Measurements from ENCODE around the gene GASK1A. TPM values are rescaled to one million over a fixed set of nuclear protein-coding genes. Genes with fewer than 3 reads are reported as not detected.

The GASK1A gene
- total RNA-seq, 1 experiment from 2014 or later: 0.18 TPM

GRCh38 chr3:43086460-43087165 is 107.5 kb downstream of the GASK1A start:
- no peak for DNase-seq (ENCODE audit: low spot score)

- DNase-seq (ENCODE audit: low spot score): peak; percentile 6
Observed at GRCh38 chr3:43087249-43087776, 108.2 kb downstream of the GASK1A start.

GRCh38 chr3:43089081-43089480 is 110.0 kb downstream of the GASK1A start:
- no peak for DNase-seq (ENCODE audit: low spot score)

GRCh38 chr3:43090238-43090637 is 111.1 kb downstream of the GASK1A start:
- no peak for DNase-seq (ENCODE audit: low spot score)

GRCh38 chr3:43091481-43091880 is 112.4 kb downstream of the GASK1A start:
- no peak for DNase-seq (ENCODE audit: low spot score)

DNA sequence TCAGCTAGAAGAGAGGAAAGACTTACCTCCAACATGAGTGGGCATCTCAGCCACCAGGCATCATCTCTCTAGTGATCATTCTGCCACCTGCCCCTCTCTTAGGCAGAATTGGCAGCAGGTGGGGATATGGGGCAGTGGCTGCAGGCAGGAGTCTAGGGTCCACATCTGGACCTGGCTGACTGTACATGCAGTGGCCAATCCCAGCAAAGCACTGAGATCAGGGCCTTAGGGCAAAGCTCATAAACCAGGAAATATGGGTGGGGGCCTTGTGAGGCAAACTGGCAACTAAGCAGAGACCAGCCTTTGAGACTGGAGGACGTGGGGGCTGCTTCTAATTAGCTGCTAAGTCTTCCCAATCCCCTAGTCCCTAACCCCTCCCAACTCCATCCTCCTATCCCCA is 113.9 kb downstream of the GASK1A start:
- no peak for DNase-seq (ENCODE audit: low spot score)

- DNase-seq (ENCODE audit: low spot score): no peak
Observed at GRCh38 chr3:43093974-43094373, 114.9 kb downstream of the GASK1A start.

GRCh38 chr3:43094381-43094780 is 115.3 kb downstream of the GASK1A start:
- no peak for DNase-seq (ENCODE audit: low spot score)

GRCh38 chr3:43094851-43095250 is 115.7 kb downstream of the GASK1A start:
- no peak for DNase-seq (ENCODE audit: low spot score)

GRCh38 chr3:43095370-43095769 is 116.3 kb downstream of the GASK1A start:
- no peak for DNase-seq (ENCODE audit: low spot score)

GRCh38 chr3:43096761-43097160 is 117.7 kb downstream of the GASK1A start:
- DNase-seq (ENCODE audit: low spot score): no peak

DNA sequence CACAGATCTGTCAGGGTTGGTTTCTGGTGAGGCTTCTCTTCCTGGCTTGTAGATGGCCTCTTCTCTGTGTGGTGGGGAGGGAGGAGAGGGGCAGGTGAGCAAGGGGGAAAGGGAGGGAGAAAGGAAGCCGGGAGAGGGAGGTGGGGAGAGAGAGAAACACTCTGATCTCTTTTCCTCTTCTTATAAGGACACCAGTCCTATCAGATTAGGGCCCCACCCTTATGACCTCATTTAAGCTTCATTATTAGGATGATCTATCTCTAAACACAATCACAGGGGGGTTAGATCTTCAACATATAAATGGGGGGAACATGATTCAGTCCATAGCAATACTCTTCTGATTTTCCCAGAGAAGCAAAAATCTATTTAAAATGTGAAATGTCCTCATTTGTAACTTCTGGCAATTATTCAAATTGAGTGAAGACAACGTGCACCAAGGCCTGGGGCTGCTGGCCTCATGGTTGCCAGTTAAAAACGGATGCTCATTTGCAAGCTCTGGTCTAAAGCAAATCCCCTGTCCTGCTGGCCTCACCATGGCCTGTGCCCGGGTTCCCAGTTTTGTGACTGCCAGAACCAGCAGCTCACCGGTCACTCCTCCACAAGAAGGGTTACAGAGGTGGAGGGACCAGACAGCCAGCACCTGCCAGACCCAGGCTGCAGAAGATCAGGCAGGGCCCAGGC is 118.4 kb downstream of the GASK1A start:
- no peak for DNase-seq (ENCODE audit: low spot score)

DNA sequence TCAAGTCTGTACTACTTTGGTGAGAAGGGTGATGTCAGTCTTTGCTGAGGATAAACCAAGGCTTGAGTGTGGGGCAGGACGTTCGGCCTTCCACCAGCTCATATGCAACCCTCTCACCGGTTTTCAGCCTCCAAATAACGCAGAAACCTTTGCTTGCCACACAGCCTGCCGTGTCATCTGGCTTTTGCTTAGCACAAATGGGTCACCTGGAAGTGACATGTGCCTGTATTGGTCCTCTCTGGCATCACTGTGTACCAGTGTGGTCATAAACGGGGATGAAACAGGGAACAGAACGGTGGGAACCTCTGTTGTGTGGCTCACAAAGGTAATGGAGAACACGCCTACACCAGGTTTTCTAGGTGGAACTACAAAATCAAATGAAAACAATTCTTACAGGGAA is 119.7 kb downstream of the GASK1A start:
- DNase-seq (ENCODE audit: low spot score): no peak

DNA sequence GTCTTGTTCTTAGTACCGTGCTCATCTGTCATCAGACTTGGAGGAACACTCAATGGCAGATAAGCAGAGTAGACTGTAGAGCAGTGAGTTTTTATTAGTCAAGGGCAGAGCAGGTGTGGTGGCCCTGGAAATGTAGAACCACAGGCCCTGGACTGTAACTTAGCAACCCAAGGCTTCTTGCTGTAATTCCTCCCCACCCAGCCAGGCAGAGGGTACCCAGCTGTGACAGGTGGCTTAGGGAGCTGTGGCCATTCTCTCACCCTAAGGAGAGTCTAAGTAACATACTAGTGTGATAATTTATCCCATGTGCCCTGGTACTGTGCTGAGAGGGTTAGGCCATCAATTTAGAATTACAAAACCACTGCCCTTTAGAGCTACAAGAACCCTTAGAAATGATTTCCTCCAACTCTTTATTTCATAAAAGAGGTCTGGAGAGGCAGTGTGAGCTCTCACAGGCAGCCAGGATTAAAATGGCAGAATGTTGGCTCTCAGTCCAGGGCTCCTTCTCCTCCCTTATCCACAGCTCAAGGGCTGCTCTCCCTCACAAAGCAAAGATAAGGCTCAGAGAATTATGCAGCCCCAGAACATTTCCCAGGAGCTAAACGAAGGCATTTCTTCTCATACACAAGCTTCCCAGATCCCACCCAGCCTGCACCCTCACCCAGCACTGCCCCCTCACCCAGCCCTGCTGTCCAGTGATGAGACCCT is 123.8 kb downstream of the GASK1A start:
- DNase-seq (ENCODE audit: low spot score): no peak

DNA sequence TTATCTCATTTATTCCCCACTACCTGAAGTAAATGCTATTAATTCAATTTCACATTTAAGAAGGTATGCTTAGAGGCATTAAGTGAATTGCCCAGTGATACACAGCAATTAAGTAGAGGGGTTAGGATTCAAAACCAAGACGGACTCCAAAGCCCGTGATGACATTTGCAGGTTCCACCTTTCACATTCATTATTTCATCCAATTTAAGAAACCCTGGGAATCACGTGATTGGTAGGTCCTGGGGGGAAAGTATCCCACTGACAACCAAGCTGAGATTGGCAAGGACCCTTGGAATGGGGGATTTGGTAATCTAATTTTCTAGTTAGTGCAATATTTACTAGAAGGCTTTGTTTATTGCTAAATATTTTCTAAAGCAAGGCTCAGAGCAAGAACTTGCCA is 124.9 kb downstream of the GASK1A start:
- DNase-seq (ENCODE audit: low spot score): no peak

GRCh38 chr3:43104660-43105595 is 125.8 kb downstream of the GASK1A start:
- DNase-seq (ENCODE audit: low spot score): no peak

- DNase-seq (ENCODE audit: low spot score): peak; percentile 75
Observed at GRCh38 chr3:43105596-43106292, 126.6 kb downstream of the GASK1A start, which contains the start of gene POMGNT2. TSS of gene POMGNT2 (minus strand) at chr3:43106079. CDS start at chr3:43081431, 24,648 bp downstream.

DNA sequence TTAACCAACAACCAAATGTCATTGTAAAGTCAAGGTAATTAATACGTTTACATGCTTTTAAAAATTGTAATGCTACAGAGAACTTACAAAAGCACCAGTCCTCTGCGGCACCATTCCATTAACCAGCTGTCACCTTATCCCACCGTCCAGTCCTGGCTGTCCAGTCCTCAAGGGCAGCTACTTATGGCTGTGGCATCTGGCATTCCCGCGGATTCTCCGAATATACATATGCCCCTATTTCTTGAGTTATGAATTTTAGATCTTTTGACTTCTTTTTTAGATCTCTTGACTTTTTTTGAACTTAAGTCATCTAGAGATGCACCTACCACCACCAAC is 127.2 kb downstream of the GASK1A start:
- no peak for DNase-seq (ENCODE audit: low spot score)

All from HT-29 (cell line).